NCI-H1417 (cell line): ENCODE data around the gene L3MBTL4.
"Not testable (repeated sequence)": the region's sequence is repeated elsewhere in the genome, so short reads cannot be mapped to it uniquely, and the experiment has no call there.

ENCODE experiments used
- DNase-seq, 3 experiments: peaks; one replicate each; lab custom pipeline; 2025; lab: John Stamatoyannopoulos, UW

Gene L3MBTL4

GRCh38 chr18:6310714-6311113, 104.0 kb downstream of the L3MBTL4 start:
- DNase-seq: no peak

- DNase-seq: no peak
Measured at GRCh38 chr18:6297875-6298274, 116.8 kb downstream of the L3MBTL4 start.

- no peak for DNase-seq
Measured at GRCh38 chr18:6294148-6294784, 120.4 kb downstream of the L3MBTL4 start.

GRCh38 chr18:6289843-6290242, 124.9 kb downstream of the L3MBTL4 start:
- no peak for DNase-seq

GRCh38 chr18:6286585-6286984, 128.1 kb downstream of the L3MBTL4 start:
- DNase-seq: no peak

- no peak for DNase-seq
Measured at GRCh38 chr18:6284761-6285160, 129.9 kb downstream of the L3MBTL4 start.

GRCh38 chr18:6284300-6284699, 130.4 kb downstream of the L3MBTL4 start:
- DNase-seq: no peak

GRCh38 chr18:6281874-6282273, 132.8 kb downstream of the L3MBTL4 start:
- DNase-seq: no peak

GRCh38 chr18:6280211-6280743, 134.4 kb downstream of the L3MBTL4 start:
- no peak for DNase-seq

GRCh38 chr18:6279308-6279707, 135.4 kb downstream of the L3MBTL4 start:
- DNase-seq: no peak

- no peak for DNase-seq
Measured at GRCh38 chr18:6273423-6273822, 141.3 kb downstream of the L3MBTL4 start.

GRCh38 chr18:6272144-6272543, 142.6 kb downstream of the L3MBTL4 start:
- not testable (repeated sequence) for DNase-seq

- no peak for DNase-seq
Measured at GRCh38 chr18:6271585-6271984, 143.1 kb downstream of the L3MBTL4 start.

- no peak for DNase-seq
Measured at GRCh38 chr18:6270771-6271216, 143.9 kb downstream of the L3MBTL4 start.

GRCh38 chr18:6269660-6270332, 144.9 kb downstream of the L3MBTL4 start:
- no peak for DNase-seq

- DNase-seq: no peak
Measured at GRCh38 chr18:6266212-6266611, 148.5 kb downstream of the L3MBTL4 start.

GRCh38 chr18:6261938-6262337, 152.8 kb downstream of the L3MBTL4 start:
- no peak for DNase-seq

- not testable (repeated sequence) for DNase-seq
Measured at GRCh38 chr18:6259324-6259723, 155.4 kb downstream of the L3MBTL4 start.

GRCh38 chr18:6257950-6258349, 156.8 kb downstream of the L3MBTL4 start:
- no peak for DNase-seq

GRCh38 chr18:6256521-6256920, 158.2 kb downstream of the L3MBTL4 start:
- no peak for DNase-seq

- no peak for DNase-seq
Measured at GRCh38 chr18:6255886-6256285, 158.8 kb downstream of the L3MBTL4 start.

- no peak for DNase-seq
Measured at GRCh38 chr18:6255116-6255705, 159.5 kb downstream of the L3MBTL4 start.

- DNase-seq: no peak
Measured at GRCh38 chr18:6254456-6254855, 160.3 kb downstream of the L3MBTL4 start.
